DMS53 treated with DMSO at 0.1 percent for 48 hours (cell line): ENCODE data around the gene PIGP.
A peak's percentile ranks its signal among the peaks of the same experiment; 100 is the strongest.
"Not testable (repeated sequence)": the region's sequence is repeated elsewhere in the genome, so short reads cannot be mapped to it uniquely, and the experiment has no call there.

Experiments
- DNase-seq: peaks from one replicate; lab custom pipeline; 2025; ENCODE audit not compliant: unreplicated experiment; lab: John Stamatoyannopoulos, UW

The PIGP gene

DNA sequence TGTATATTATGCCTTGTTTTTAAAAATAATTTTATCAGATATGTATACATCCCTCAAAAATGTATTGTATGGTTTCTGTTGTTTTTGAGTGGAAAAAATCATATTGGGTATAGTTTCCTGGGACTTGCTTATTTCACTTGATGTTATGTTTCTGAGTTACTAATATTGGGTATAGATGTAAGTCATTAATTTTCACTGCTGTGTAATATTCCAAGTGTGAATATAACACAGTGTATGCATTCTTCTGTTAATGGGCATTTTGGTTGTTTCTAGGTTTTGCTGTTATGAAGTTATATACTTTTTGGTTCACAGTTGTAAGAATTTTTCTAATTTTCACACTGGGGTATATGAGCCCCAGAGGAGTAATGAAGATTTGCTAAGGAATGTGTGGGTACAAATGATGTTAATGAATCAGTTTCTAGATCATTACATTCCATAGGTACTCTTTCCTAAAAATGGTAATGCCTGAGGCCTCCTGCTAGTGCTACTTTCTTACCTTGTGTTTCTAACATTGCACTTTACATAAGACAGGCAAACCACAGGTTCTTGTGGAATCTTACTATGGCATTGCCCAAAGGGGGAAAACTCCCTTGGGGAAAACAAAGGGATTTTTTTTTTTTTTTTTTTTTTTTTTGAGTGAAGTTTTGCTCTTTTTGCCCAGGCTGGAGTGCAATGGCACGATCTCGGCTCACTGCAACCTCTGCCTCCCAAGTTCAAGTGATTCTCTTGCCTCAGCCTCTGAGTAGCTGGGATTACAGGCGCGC is 3.4 kb upstream of the PIGP start:
- no peak for DNase-seq

DNA sequence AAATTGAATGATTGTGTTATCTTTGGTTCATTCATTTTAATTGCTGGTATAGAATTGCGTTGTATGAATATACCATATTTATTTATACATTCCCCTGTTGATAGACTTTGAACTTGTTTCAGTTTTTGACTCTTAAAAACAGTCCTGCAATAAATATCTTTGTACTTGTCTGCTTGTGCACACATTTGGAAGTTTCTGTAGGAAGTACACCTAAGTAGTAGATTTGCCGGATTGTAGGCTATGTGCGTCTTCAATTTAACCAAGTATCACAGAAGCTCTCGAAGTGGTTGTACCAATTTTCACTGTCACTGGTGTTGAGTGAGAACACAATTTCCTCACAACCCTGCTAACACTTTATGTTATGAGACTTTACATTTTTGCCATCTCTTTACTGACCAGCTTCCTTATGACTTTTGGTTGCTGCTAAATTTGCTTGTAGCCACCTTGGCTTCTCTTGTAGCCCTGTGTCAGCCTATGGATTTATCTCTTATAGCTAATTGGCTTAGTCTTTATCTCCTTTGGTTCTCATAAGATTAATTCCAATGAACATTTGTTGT is 2.4 kb upstream of the PIGP start:
- no peak for DNase-seq

DNA sequence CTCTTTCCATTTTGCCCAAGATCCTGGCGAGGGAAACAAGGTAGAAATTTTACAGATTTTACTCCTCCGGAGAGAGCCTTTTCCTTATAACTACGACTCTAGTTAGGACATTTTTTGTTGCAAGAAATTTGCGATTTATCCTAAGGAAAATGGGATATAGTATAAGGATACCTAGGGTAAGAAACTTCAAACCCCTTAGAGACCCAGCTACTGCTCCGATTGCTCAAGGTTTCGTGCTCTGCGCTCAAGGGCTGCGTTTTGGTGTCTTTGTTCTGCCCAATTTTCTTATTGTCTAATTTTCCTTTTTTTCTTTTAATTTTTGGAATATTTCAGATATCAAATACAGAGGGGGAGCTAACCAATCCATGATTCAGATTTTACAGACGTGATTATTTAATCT is 1.7 kb upstream of the PIGP start:
- DNase-seq, result no peak

DNA sequence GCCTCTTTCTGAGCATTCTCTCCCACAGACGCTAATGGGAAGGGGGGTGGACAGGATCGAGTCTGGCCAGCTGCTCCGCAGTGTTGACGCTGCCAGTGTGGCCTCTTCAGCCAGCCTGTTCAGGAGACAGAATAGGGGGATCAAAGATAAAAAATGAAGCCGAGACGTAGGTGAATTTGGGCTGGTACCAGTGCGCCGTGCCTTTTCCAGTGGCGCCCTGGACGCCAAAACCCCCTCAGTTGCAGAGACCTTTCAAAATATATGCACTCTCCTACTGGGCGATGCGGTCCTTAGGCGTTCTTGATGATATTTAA is 1.3 kb upstream of the PIGP start:
- no peak for DNase-seq

DNA sequence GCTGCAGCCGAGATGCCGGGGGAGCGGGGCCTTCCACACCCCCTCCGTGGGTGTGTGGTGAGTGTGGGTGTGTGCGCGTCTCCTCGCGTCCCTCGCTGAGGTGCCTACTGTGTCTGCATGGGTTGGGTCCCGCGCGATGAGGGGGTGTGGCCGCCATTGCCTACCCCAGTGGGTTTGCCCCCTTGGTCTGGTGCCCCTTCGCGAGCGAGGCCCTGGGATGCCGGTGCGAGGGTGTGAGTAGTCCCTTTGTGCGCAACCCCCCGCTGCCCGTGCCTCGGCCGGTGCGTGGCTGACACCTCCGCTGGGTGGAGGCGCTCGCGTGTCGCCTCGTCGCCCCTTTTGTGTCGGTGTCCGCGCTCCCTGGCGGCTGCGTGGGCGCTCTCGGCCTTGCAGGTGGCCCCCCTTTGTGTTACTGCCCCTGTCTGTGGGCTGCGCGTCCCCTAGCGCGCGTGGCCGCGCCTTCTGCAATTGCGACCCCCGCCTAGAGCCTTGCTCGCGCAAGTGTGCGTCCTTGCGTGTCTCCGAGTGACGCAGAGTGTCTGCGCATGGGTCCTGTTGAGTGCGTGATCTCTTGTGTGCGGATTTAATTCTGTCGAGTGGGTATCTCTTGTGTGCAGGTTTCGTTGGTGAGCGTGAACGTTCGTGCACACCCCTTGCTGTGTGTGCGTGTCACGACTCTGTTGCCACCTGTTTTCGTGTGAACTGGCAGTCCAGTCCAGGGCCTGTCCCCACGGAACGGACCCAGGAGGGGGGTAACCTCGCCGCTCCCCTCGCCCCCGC is 736 bp upstream of the PIGP start:
- no peak for DNase-seq

DNA sequence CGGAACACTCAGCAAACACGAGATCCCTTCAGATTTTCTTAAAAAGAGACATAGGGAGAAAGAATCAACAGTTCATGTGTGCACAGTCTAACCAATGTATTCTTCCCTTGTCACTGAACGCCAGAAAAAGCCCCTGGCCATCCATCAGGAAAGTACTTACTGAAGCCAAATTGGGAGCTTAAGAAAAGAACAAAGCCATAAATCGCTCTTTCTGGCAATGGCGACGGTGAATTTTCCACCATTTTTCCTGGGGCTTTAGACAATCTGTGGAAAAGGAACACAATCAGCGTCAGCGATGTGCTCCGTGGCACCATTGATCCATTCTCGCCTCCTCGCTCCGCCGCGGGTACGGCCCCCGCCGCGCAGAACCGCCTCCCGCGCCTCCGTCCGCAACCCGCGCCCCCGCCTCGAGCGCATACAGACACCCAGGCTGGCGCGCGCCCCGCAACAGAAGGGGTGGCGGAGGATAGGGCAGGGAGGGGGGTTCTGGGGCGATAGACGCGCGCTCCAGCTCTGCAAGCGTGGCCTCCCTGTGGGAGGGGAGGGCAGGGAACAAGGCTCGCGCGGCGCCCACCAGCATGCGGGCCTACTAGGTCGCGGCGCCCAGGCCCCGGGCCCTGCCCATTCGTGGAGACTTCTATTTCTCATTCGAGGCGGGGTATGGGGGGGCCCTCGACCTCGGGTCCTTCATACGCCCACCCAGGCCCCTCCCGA is 440 bp downstream of the PIGP start:
- peak; percentile 28 for DNase-seq

DNA sequence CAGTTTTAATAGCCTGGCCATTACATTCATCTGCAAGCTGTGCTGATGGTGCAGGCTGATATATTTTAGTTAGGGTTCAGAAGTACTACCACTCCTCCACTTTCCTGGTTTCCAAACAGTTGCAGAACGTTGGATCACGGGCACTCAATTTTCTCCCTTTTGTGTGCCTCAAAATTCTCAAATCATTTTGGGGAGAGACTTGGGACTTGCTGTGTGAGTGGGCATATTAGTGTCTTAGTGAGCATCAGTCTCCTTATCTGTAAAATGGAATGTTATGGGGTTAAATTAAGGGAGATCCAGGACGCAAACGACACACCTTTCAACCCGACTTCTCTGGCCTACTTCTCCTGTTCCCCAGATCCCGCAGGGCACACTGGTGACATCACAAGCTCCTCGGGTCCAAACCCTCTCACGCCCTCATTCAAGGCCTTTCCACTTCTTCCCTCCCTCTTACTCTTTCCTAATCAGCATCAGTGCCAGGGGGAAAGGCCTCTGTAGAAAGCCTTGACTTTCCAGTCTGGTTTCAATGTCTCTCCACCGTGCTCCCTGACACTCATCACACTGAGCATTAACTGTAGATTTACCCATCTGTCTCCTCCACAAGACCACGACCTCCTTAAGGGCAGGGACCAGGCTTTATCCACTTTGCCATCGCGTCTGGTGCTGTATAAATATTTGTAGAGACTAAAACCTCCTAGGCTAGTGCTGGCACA is 1.2 kb downstream of the PIGP start:
- no peak for DNase-seq

DNA sequence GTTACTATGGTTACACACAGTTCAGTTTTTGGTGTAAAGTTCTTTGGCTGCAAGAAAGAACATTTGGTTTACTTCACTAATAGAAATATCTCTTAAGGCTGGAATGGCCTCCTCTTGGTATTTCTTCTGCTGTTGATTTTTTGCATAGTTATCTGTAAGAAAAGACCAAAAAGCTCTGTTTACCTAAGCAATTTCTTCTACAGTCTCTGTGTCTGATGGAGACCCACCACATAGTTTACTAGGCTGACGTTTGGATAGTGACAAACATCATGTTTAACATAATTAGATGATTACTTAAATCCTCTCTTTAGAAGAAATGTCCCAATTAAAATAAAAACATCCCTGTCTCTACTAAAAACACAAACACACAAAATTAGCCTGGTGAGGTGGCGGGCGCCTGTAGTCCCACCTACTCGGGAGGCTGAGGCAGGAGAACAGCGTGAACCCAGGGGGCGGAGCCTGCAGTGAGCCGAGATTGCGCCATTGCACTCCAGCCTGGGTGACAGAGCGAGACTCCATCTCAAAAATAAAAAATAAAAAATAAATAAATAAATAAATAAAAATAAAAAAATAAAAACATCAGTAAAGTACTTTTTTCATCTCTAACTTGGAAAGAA is 7.2 kb downstream of the PIGP start:
- DNase-seq, result no peak

DNA sequence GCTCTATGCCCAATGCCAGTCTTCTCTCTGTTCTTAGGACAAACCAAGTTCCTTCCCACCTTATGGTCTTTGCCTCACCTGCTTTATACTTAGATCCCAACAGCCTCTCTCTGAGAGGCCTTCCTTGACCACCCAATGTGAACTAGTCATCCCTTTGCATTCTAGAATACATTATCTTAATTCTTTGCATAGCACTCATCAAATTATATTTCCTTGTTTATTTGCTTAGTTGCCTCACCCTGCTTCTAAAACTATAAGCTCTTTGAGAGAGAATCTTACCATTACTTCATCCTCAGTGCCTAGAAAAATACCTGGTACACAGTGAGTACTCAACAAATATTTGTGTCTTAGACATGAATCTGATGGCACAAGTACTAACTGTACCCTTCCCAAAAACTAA is 8.0 kb downstream of the PIGP start:
- no peak for DNase-seq

DNA sequence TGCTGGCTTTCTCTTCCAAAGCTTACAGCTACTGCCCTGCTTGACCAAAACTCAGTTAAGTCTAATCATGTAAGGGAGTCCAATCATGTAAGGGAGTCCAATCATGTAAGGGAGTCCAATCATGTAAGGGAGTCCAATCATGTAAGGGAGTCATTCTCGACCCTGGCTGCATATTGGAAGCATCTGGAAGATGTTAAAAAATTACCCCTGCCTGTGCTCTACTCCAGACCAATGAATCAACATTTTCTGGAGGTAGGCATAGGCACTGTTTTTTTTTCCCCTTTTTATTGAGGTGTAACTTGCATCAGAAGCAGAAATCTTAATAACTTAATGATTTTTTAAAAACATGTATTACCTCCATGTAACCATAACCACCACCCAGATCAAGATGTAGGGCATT is 9.4 kb downstream of the PIGP start:
- no peak for DNase-seq

DNA sequence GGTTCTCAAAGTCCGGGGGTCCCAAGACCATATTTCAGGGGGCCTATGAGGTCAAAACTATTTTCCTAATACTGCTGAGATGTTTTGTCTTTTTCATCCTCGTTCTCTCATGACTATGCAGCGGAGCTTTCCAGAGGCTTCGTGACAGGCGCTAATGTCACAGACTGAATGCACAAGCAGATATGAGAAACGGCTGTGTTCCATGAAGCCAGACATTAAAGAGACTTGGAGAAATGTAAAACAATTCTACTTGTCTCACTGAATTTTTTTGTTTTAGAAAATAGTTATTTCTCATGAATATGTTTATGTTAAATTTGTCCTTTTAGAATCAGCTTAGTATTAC is 10.3 kb downstream of the PIGP start:
- DNase-seq, result no peak

DNA sequence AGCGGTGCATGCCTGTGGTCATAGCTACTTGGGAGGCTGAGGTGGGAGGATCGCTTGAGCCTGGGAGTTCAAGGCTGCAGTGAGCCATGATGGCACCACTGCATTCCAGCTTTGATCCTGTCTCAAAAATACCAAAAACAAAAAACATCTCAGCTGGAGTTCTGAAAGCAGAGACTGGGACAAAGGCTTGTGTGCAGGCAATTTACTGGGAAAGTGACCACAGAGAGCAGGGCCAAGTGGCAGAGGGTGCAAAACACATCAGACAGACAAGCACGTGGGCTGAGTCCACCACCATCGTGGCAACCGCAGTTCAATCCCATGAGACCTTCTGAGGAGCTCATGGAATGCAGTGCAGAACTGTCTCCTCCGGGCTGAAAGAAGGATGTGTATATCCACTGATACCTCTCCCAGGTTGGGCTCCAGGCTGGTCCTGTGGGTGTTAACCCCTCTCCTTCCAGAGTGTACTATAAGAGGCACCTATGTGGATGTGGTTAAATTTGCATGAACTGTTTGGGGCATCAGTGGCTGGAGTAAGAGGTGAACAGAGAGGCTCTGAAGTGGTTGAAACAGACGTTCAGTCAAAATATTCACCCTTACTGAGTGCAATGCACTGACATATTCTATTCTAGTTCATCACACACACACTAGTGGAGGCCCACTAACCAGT is 10.8 kb downstream of the PIGP start:
- no peak for DNase-seq

DNA sequence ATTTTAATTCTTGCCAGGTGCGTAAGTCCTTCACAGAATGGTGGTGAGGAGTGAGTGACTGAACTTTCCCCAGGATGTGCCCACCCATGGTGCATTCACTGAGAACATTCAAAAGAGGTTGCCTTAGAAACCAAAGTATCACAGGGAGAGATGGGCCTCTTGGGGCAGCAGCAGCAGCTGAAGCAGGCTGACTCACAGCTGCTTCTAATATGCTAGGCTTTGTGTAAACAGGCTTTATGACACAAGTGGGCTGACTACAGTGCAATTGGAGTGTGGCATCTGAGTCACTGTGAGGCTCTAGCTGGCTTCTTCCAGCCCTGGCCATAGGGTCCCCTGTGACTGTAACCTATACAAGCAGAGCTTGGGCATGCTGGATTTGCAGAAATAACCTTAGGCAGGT is 12.6 kb downstream of the PIGP start:
- peak; percentile 94 for DNase-seq

DNA sequence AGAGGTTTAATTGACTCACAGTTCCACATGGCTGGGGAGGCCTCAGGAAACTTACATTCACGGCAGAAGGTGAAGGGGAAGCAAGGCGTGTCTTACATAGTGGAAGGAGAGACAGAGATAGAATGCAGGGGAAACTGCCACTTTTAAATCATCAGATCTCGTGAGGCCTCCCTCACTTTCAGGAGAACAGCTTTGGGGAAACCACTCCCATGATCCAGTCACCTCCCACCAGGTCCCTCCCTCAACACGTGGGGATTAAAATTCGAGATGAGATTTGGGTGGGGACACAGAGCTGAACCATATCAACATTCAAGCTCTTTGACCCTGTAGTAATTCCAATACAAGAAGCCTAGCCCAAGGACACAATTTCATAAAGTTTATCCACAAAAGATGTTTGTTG is 13.7 kb downstream of the PIGP start:
- DNase-seq, result no peak

DNA sequence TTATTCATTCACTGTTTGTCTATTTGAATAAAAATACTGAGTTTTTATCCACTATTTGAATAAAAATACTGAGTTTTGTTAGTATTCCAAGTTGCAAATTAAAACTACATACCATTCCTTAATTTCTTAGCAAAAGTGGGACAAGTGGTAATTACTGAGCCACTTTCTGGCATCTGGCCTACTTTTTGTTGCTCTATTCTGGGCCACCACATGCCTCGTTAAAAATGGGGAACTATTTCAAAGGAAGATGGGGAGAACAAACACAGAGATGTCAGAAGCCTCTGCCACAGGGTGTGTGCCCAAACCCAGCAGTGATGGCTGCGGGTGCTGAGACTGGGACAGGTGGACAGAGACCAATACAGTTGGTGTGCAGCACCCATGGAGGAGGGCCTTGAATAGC is 14.6 kb downstream of the PIGP start:
- DNase-seq, result no peak

DNA sequence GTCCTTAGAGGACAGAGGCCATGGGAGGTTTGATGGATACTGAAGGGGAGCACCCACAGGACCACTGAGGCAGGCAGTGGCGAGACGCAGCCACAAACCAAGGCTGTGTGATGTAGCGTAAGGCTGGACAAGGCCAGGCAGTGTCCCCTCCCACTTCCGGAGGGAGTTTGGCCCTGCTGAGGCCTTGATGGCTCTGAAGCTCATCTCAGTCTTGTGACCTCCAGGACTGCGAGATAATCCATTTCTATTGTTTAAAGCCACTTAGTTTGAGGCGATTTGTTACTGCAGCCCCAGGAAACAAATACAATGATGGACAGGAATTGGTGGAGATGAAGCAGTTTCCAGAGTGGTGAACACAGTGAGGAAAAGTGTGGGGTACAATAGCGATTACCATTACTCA is 15.3 kb downstream of the PIGP start:
- DNase-seq, result no peak

DNA sequence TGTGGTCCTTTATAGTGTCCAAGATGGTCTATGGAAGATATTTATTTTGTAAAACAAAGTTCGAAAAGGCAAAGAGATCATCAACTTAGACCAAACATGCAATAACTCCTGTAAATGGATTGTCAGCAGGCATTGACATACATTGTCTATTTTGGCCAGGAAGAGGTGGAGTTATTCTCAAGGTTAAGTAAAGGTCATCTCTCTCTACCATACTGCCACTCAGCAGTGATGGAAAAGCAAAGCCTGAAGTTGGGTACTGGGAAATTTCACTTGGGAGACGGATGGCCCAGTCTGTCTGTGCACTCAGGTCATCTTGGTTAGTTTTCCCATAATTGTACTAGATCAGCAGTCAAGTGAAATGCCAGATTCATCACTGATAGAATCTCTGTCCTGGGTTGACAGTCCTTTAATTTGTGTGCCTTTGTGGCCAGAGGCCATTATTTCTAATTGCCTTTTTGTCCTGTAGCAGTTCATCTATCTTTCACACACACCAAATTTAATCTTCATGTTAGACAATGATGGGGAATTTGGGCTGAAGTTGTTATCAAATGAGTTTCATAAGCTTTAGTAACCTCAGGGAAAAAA is 17.5 kb downstream of the PIGP start:
- no peak for DNase-seq

DNA sequence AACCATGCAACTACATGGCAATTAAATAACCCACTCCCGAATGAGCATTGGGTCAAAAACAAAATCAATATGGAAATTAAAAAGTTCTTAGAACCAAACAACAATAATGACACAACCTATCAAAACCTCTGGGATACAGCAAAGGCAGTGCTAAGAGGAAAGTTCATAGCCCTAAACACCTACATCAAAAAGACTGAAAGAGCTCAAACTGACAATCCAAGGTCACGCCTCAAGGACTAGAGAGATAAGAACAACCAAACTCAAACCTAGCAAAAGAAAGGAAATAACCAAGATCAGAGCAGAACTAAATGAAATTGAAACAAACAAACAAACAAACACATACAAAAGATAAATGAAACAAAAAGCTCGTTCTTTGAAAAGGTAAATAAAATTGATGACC is 23.1 kb downstream of the PIGP start:
- not testable (repeated sequence) for DNase-seq

DNA sequence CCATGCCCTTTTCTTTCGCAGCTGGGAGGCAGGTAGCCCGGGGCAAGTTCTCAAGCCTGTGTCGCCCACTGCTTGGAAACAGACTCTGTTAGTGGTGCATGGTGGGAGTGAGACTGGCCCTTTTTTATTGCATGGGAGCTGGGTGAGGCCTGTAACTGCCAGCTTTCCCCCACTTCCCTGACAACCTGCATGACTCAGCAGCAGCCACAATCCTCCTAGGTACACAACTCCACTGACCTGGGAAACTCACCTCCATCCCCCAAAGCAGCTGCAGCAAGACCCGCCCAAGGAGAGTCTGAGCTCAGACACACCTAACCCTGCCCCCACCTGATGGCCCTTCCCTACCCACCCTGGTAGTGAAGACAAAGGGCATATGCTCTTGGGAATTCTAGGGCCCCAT is 25.8 kb downstream of the PIGP start:
- peak; percentile 12 for DNase-seq

DNA sequence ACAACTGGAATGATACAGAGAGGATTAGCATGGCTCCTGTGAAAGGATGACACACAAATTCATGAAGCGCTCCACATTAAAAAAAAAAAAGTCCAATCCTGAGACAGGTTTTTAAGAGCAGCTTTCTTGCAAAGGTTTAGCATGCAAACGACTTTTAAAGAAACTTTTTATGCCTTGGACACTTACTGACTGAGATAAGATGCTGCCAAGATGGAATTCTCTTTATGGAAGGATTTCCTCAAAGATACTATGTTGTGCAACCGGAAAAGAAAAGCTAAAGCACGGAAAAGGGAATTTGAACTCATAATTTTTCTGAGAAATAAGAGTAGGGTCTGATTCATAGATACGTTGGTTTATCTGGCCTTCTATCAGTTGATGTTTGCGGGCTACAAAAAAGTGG is 27.3 kb downstream of the PIGP start:
- no peak for DNase-seq
